Mucosa of rectum (tissue), 2 donors: ENCODE measurements around the gene ZNF799.
A peak's percentile ranks its signal among the peaks of the same experiment; 100 is the strongest.
"Not testable (repeated sequence)": the region's sequence is repeated elsewhere in the genome, so short reads cannot be mapped to it uniquely, and the experiment has no call there.

Experiments used
- H3K27ac ChIP-seq, 2 donors: one replicate each; pipeline ENCODE4 v1.7.0; 2013; ENCODE audit warnings: inconsistent platforms in 2 of 2, low read depth in 2 of 2, low read length in 2 of 2
- H3K27me3 ChIP-seq, 2 donors: one replicate each; pipeline ENCODE4 v1.7.0; 2013; ENCODE audit warnings: low read length in 2 of 2; ENCODE audit not compliant: control insufficient read depth in 2 of 2, insufficient read depth in 2 of 2
- H3K36me3 ChIP-seq, 2 donors: one replicate each; pipeline ENCODE4 v1.7.0; 2013; ENCODE audit warnings: low read length in 2 of 2; ENCODE audit not compliant: control insufficient read depth in 2 of 2, insufficient read depth in 2 of 2
- H3K4me1 ChIP-seq, 2 donors: one replicate each; pipeline ENCODE4 v1.7.0; 2013; ENCODE audit warnings: low read length in 2 of 2, mild to moderate bottlenecking in 1 of 2; ENCODE audit not compliant: control insufficient read depth in 2 of 2, insufficient read depth in 2 of 2
- H3K4me3 ChIP-seq, 2 donors: one replicate each; pipeline ENCODE4 v1.7.0; 2013; ENCODE audit warnings: low read length in 2 of 2
- H3K9ac ChIP-seq, 2 donors: one replicate each; pipeline ENCODE4 v1.7.0; 2013; ENCODE audit warnings: low read length in 2 of 2, low read depth in 1 of 2, mild to moderate bottlenecking in 1 of 2
- H3K9me3 ChIP-seq, 2 donors: one replicate each; pipeline ENCODE4 v1.7.0; 2013; ENCODE audit warnings: low read length in 2 of 2; ENCODE audit not compliant: control insufficient read depth in 2 of 2
- donor health status: healthy.
- donor health status: Normal muscosa, but diverticular disease.

ZNF799 gene

GRCh38 chr19:12411893-12412292 is 10.8 kb upstream of the ZNF799 start:
- no peak overlapping the region for H3K27ac ChIP-seq

DNA sequence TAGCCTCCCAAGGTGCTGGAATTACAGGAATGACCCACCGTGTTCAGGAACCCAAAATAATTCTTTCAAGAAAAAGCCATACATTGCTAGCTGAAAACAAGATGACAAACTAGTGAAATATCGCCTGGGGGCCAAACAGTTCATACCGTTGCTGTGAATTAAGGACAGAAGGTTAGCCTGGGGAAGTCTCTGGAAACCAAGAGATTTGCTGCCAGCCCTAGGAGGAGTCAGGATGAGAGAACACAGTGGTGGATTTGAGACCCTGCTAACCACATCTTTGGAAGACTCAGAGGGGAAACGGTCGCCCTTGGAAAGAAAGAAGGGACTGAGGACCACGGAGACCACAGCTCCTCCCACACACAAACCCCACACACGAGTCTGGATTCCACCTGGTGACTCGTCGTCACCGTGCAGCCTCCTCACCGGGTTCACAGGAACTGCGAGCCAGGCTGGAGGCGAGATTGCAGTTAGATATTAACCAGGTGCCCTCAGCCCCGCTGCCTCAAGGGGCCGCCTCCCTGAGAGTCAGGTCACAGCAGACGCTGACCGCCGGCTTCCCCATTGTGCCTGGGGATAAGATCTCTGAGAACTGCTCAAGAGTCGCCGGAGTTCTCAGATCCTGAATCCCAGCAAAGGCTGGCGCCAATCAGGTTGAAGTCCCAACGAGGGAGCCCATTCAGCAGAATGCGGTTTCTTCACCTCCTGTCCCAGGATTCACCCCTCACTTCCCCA is 1.0 kb downstream of the ZNF799 start:
- peak overlapping the region; percentile 77 to 79 for H3K9ac ChIP-seq
- peak overlapping the region; percentile 82 to 94 for H3K4me3 ChIP-seq
- H3K27ac ChIP-seq = peak overlapping the region; percentile 84 to 86
- not testable (repeated sequence) for H3K27me3 ChIP-seq, H3K36me3 ChIP-seq, H3K4me1 ChIP-seq, H3K9me3 ChIP-seq

More at GRCh38 chr19:12411893-12412292, 10.8 kb upstream of the ZNF799 start:
- Histone ChIP-seq H3K4me3 (no peak overlapping the region), H3K4me1 (no peaks in the 10 kb centered on the region), H3K27me3 (no peaks in the 10 kb centered on the region), H3K36me3 (no peaks in the 10 kb centered on the region), H3K9ac (no peak overlapping the region), H3K9me3 (no peaks in the 10 kb centered on the region)

DNA sequence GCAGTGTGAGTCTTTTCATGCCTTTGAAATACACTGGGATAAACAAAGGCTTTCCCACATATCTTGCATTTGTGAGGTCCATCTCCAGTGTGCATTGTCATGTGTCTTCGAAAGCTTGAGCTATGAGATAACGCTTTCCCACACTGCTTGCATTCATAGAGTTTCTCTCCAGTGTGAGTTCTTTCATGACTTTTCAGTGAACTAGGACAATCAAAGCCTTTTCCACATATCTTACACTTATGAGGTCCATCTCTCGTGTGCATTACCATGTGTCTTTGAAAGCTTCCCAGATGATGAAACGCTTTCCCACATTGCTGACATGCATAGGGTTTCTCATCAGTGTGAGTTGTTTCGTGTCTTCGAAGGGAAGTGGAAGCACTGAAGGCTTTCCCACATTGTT is 9.9 kb downstream of the ZNF799 start:
- not testable (repeated sequence) for H3K4me1 ChIP-seq, H3K27ac ChIP-seq, H3K27me3 ChIP-seq, H3K9ac ChIP-seq
- H3K36me3 ChIP-seq = peaks cover 19 to 44% of the 10 kb centered on the region in 2 donors
- peak overlapping the region in 1 of 2 donors; percentile 20 for H3K4me3 ChIP-seq
- H3K9me3 ChIP-seq = peaks cover 11% of the 10 kb centered on the region in 2 donors

DNA sequence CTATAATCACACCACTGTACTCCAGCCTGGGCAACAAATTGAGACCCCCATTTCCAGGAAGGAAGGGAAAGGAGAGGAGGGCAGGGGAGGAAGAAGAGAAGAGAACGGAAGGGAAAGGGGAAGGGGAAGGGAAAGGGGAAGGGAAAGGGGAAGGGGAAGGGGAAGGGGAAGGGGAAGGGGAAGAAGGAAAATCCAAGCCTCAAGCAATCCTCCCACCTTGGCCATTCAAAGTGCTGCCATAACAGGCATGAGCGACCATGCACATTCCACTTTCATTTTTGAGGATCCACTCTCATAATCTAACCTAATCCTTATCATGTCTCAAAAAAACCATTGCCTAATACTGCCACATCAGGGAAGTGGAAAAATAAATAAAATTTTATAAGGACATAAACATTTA is 14.7 kb downstream of the ZNF799 start:
- Histone ChIP-seq H3K9me3 (peaks cover 6 to 20% of the 10 kb centered on the region in 2 donors), H3K36me3 (peaks cover 15 to 31% of the 10 kb centered on the region in 2 donors)
- not testable (repeated sequence) for H3K9ac ChIP-seq, H3K27me3 ChIP-seq, H3K27ac ChIP-seq, H3K4me3 ChIP-seq, H3K4me1 ChIP-seq

DNA sequence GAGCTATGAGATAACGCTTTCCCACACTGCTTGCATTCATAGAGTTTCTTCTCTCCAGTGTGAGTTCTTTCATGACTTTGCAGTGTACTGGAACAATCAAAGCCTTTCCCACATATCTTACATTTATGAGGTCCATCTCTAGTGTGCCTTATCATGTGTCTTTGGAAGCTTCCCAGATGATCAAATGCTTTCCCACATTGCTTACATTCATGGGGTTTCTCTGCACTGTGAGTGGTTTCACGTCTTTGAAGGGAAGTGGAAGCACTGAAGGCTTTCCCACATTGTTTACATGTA is 20.7 kb downstream of the ZNF799 start:
- Histone ChIP-seq H3K4me1 (no peaks in the 10 kb centered on the region), H3K9me3 (peaks cover 19 to 36% of the 10 kb centered on the region in 2 donors), H3K27me3 (no peaks in the 10 kb centered on the region), H3K27ac (no peak overlapping the region), H3K36me3 (peaks cover 13 to 21% of the 10 kb centered on the region in 2 donors), H3K9ac (no peak overlapping the region), H3K4me3 (no peak overlapping the region)

GRCh38 chr19:12379732-12380443 is 21.2 kb downstream of the ZNF799 start:
- Histone ChIP-seq H3K4me3 (no peak overlapping the region), H3K27ac (no peak overlapping the region), H3K36me3 (peaks cover 13 to 21% of the 10 kb centered on the region in 2 donors), H3K4me1 (no peaks in the 10 kb centered on the region), H3K27me3 (no peaks in the 10 kb centered on the region), H3K9ac (no peak overlapping the region), H3K9me3 (peaks cover 19 to 36% of the 10 kb centered on the region in 2 donors)

GRCh38 chr19:12374026-12374425 is 27.0 kb downstream of the ZNF799 start:
- Histone ChIP-seq H3K27me3 (no peaks in the 10 kb centered on the region), H3K27ac (no peak overlapping the region)

GRCh38 chr19:12365236-12366162 is 35.6 kb downstream of the ZNF799 start, which contains the start of gene ZNF442:
TSS of gene ZNF442 (minus strand) at chr19:12365683. CDS start at chr19:12363631, 2,052 bp downstream.
- H3K27ac ChIP-seq = peak within 1 kb of the TSS; percentile 78 to 82
- no peaks in the 10 kb centered on the region for H3K27me3 ChIP-seq
- peaks cover 0 to 7% of the 10 kb centered on the region in 2 donors for H3K4me1 ChIP-seq
- peak within 1 kb of the TSS; percentile 78 to 82 for H3K4me3 ChIP-seq
- H3K36me3 ChIP-seq = no peaks in the 10 kb centered on the region
- H3K9ac ChIP-seq = peak within 1 kb of the TSS; percentile 79 to 86
- no peaks in the 10 kb centered on the region for H3K9me3 ChIP-seq

More at GRCh38 chr19:12374026-12374425, 27.0 kb downstream of the ZNF799 start:
- no peaks in the 10 kb centered on the region for H3K36me3 ChIP-seq
- no peak overlapping the region for H3K4me3 ChIP-seq
- no peaks in the 10 kb centered on the region for H3K4me1 ChIP-seq
- H3K9ac ChIP-seq = no peak overlapping the region
- peaks cover 5 to 8% of the 10 kb centered on the region in 2 donors for H3K9me3 ChIP-seq

DNA sequence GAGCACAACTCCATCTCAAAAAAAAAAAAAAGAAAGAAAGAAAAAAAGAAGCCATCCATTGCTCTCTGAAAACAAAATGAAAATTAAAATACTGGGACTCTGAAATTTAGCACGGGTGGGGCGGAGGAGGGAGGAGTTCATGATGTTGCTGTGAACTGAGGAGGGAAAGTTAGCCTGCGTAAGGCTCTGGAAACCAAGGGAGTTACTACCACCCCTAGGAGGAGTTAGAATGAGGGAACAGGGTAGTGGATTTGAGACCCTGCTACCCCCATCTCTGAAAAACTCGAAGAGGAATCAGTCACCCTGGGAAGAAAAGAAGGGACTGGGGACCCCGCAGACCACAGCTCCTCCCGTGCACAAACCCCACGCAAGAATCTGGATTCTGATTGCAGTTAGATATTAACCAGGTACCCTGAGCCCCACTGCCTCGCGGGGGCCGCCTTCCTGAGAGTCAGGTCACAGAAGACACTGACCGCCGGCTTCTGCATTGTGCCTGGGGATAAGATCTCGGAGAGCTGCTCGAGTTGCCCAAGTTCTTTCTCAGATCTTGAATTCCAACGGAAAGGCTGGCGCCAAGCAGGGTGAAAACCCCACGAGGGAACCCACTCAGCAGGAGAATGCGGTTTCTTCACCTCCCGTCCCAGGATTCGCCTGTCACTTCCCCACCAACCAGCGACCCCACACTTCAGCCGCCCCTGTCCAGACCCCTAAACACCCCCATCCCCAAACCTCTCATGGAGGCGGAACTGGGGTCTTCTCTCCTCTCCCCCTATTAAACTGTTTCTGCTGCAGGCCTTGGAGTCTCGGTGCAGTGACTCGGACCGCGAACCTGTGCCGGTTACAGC is 36.5 kb downstream of the ZNF799 start:
- Histone ChIP-seq H3K4me3 (peak overlapping the region; percentile 78 to 82), H3K9me3 (no peaks in the 10 kb centered on the region), H3K27ac (peak overlapping the region; percentile 78 to 82), H3K4me1 (peaks cover 0 to 7% of the 10 kb centered on the region in 2 donors), H3K9ac (peak overlapping the region; percentile 79 to 86), H3K36me3 (no peaks in the 10 kb centered on the region), H3K27me3 (no peaks in the 10 kb centered on the region)
